Mucosa of rectum (tissue), 2 donors: ENCODE results near the gene ZNF211.

Experiments
- H3K27ac ChIP-seq, 2 donors: one replicate each; pipeline ENCODE4 v1.7.0; 2013; ENCODE audit warnings: inconsistent platforms in 2 of 2, low read depth in 2 of 2, low read length in 2 of 2
- H3K27me3 ChIP-seq, 2 donors: one replicate each; pipeline ENCODE4 v1.7.0; 2013; ENCODE audit warnings: low read length in 2 of 2; ENCODE audit not compliant: control insufficient read depth in 2 of 2, insufficient read depth in 2 of 2
- H3K36me3 ChIP-seq, 2 donors: one replicate each; pipeline ENCODE4 v1.7.0; 2013; ENCODE audit warnings: low read length in 2 of 2; ENCODE audit not compliant: control insufficient read depth in 2 of 2, insufficient read depth in 2 of 2
- H3K4me1 ChIP-seq, 2 donors: one replicate each; pipeline ENCODE4 v1.7.0; 2013; ENCODE audit warnings: low read length in 2 of 2, mild to moderate bottlenecking in 1 of 2; ENCODE audit not compliant: control insufficient read depth in 2 of 2, insufficient read depth in 2 of 2
- H3K4me3 ChIP-seq, 2 donors: one replicate each; pipeline ENCODE4 v1.7.0; 2013; ENCODE audit warnings: low read length in 2 of 2
- H3K9ac ChIP-seq, 2 donors: one replicate each; pipeline ENCODE4 v1.7.0; 2013; ENCODE audit warnings: low read length in 2 of 2, low read depth in 1 of 2, mild to moderate bottlenecking in 1 of 2
- H3K9me3 ChIP-seq, 2 donors: one replicate each; pipeline ENCODE4 v1.7.0; 2013; ENCODE audit warnings: low read length in 2 of 2; ENCODE audit not compliant: control insufficient read depth in 2 of 2
- donor health status: healthy.
- donor health status: Normal muscosa, but diverticular disease.

Gene ZNF211

GRCh38 chr19:57682226-57682766 is 49.3 kb downstream of the ZNF211 start:
- H3K9me3 ChIP-seq: peaks cover 41 to 45% of the 10 kb centered on the region in 2 donors
- H3K4me1 ChIP-seq: peaks cover 13% of the 10 kb centered on the region in 2 donors
- peaks cover 38 to 41% of the 10 kb centered on the region in 2 donors for H3K36me3 ChIP-seq
- peak overlapping the region; percentile 52 to 71 for H3K9ac ChIP-seq
- peak overlapping the region; percentile 82 to 97 for H3K4me3 ChIP-seq
- H3K27me3 ChIP-seq: no peaks in the 10 kb centered on the region
- H3K27ac ChIP-seq: peak overlapping the region in 1 of 2 donors; percentile 61

DNA sequence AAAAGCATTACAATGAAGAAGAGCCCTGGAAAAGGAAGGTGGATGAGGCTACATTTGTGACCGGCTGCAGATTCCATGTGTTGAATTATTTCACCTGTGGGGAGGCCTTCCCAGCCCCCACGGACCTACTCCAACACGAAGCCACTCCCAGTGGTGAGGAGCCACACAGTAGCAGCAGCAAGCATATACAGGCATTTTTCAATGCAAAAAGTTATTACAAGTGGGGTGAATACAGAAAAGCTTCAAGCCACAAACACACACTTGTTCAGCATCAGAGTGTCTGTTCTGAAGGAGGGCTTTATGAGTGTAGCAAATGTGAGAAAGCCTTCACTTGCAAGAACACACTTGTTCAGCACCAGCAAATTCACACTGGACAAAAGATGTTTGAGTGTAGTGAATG is 53.8 kb downstream of the ZNF211 start:
- Histone ChIP-seq H3K36me3 (peaks cover 47 to 52% of the 10 kb centered on the region in 2 donors), H3K4me1 (peaks cover 11 to 13% of the 10 kb centered on the region in 2 donors), H3K9me3 (peaks cover 72 to 77% of the 10 kb centered on the region in 2 donors), H3K4me3 (peak overlapping the region in 1 of 2 donors; percentile 21), H3K9ac (no peak overlapping the region), H3K27me3 (no peaks in the 10 kb centered on the region), H3K27ac (no peak overlapping the region)

DNA sequence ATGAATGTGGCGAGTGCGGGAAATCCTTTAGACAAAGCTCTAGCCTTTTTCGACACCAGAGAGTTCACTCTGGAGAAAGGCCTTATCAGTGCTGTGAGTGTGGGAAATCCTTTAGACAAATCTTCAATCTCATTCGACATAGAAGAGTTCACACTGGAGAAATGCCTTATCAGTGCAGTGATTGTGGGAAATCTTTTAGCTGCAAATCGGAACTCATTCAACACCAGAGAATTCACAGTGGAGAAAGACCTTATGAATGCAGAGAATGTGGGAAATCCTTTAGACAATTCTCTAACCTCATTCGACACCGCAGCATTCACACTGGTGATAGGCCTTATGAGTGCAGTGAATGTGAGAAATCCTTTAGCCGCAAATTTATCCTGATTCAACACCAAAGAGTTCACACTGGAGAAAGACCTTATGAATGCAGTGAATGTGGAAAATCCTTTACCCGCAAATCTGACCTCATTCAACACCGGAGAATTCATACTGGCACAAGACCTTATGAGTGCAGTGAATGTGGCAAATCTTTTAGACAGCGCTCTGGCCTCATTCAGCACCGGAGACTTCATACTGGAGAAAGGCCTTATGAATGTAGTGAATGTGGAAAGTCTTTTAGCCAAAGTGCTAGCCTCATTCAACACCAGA is 54.5 kb downstream of the ZNF211 start:
- H3K4me3 ChIP-seq: peak overlapping the region in 1 of 2 donors; percentile 21
- H3K36me3 ChIP-seq: peaks cover 47 to 52% of the 10 kb centered on the region in 2 donors
- no peaks in the 10 kb centered on the region for H3K27me3 ChIP-seq
- H3K27ac ChIP-seq: no peak overlapping the region
- H3K9me3 ChIP-seq: peaks cover 72 to 77% of the 10 kb centered on the region in 2 donors
- peaks cover 7 to 10% of the 10 kb centered on the region in 2 donors for H3K4me1 ChIP-seq
- H3K9ac ChIP-seq: no peak overlapping the region

GRCh38 chr19:57688011-57688763 is 55.2 kb downstream of the ZNF211 start:
- no peaks in the 10 kb centered on the region for H3K27me3 ChIP-seq

DNA sequence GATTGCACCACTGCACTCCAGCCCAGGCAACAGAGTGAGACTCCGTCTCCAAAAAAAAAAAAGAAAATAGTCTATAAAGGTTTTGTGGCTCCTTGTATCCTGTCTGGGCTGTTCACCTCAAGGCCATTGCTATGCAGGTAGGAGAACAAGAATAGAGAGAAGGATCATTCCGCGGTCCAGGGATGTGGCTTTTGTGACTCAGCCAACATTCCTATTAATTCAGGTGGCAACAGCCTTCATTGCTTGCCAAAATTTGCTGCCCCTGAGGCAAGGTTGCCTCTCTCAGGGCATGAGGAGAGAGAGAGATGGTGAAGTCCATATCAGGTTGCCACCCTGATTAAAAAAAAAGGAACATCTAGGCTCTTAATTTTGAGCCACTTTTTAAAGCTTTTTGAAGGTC is 56.8 kb downstream of the ZNF211 start:
- H3K4me3 ChIP-seq: no peak overlapping the region
- no peaks in the 10 kb centered on the region for H3K27me3 ChIP-seq
- H3K36me3 ChIP-seq: peaks cover 33 to 35% of the 10 kb centered on the region in 2 donors
- H3K4me1 ChIP-seq: no peaks in the 10 kb centered on the region
- H3K27ac ChIP-seq: no peak overlapping the region
- H3K9ac ChIP-seq: no peak overlapping the region
- peaks cover 66 to 74% of the 10 kb centered on the region in 2 donors for H3K9me3 ChIP-seq

More at GRCh38 chr19:57688011-57688763, 55.2 kb downstream of the ZNF211 start:
- Histone ChIP-seq H3K4me1 (peaks cover under 1 to 3% of the 10 kb centered on the region in 2 donors), H3K9me3 (peaks cover 69 to 77% of the 10 kb centered on the region in 2 donors), H3K9ac (no peak overlapping the region), H3K27ac (no peak overlapping the region), H3K36me3 (peaks cover 47 to 51% of the 10 kb centered on the region in 2 donors), H3K4me3 (no peak overlapping the region)
